GM13977 (cell line): ENCODE measurements around the gene ENHO.

Source experiments
- DNase-seq: peaks from one replicate; pipeline ENCODE4 v3.0.0; 2012; ENCODE audit warnings: low spot score
- CTCF ChIP-seq: IDR thresholded peaks from 2 replicates; pipeline ENCODE4 v1.5.1; 2012; ENCODE audit warnings: mild to moderate bottlenecking, control low read depth; ENCODE audit not compliant: insufficient read depth; ENCODE audit errors: extremely low read depth, missing control alignments
- in situ Hi-C: fragments of 300-500 bp; cut with MboI; formaldehyde crosslinking; loops from one replicate; pipeline ENCODE4 v1.12.0; 2022; ENCODE audit warnings: low sequenced_read_pairs, low pct_unique_long_range_greater_than_20kb, mixed read lengths, inconsistent platforms; ENCODE audit not compliant: unreplicated experiment

The ENHO gene

GRCh38 chr9:34500623-34501267 is 22.0 kb downstream of the ENHO start:
- in situ Hi-C loops = no loop called here
- DNase-seq = peak; percentile 74
- TF ChIP-seq CTCF = peak; percentile 85

GRCh38 chr9:34499076-34499475 is 23.7 kb downstream of the ENHO start:
- in situ Hi-C loops = loop anchor here (10.0 kb wide), 1 partner anchor 64 kb away; no protein-coding TSS in a partner anchor
- TF ChIP-seq CTCF = no peak

GRCh38 chr9:34498553-34498952 is 24.2 kb downstream of the ENHO start:
- TF ChIP-seq CTCF = no peak
- DNase-seq = no peak
- in situ Hi-C loops = loop anchor here (10.0 kb wide), 1 partner anchor 64 kb away; no protein-coding TSS in a partner anchor

More at GRCh38 chr9:34499076-34499475, 23.7 kb downstream of the ENHO start:
- DNase-seq = no peak

GRCh38 chr9:34496149-34496712 is 26.6 kb downstream of the ENHO start:
- no peak for DNase-seq
- no peak for TF ChIP-seq CTCF
- in situ Hi-C loops = loop anchor here (10.0 kb wide), 1 partner anchor 61 kb away; no protein-coding TSS in a partner anchor

DNA sequence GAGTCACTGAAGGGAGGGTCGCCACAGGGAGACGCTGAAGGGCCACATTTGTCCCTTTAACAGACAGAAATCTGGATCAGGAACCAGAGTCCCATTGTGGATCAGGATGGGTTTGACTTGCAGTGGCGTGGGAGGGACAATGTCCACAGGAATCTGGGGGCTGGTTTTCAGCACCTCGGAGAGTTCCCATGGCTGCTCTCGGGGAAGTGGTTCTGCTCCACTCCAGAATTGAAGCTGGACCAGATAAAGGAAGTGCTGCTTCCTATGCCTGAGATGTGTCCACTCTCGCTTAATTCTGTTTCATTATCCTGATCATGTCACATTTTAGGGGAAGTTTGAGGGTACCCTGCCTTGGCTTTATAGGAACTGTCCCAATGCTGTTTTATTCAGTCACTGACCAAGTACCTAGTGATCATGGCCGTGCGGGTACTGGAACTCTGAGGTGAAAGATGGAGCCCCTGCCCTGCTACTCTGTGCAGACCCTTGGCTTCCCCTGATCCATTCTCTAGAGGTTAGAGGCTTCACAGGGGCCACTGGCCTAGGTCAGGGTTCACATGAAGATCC is 28.7 kb downstream of the ENHO start:
- no peak for TF ChIP-seq CTCF
- no peak for DNase-seq
- in situ Hi-C loops = loop anchor here (10.0 kb wide), 1 partner anchor 59 kb away; no protein-coding TSS in a partner anchor

DNA sequence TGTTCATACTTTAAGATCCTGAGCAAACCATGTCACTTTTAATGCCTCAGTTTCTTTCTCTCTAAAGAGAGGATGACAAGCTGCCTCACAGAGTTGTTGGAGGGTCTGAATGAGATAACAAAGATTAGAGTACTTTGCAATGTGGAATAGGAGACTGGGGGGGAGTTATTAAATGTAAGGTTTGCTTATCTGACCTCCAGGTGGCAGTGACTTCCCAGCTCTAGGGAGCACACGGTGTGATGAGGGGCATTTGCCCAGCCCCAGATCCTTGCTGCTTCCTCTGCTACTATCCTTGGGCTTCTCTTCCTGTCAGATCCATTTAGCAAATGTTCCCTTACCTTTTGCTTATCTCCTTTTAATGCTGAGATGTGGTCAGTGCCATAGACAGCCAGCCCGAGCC is 30.7 kb downstream of the ENHO start:
- DNase-seq = no peak
- TF ChIP-seq CTCF = no peak
- in situ Hi-C loops = loop anchor here (10.0 kb wide), 1 partner anchor 57 kb away; no protein-coding TSS in a partner anchor
